Psoas muscle (tissue), 8 donors: ENCODE results near the gene ITGB4. TPM values are rescaled to one million over a fixed set of nuclear protein-coding genes. Genes with fewer than 3 reads are reported as not detected.

Experiments used
- ATAC-seq, 4 donors: fragments of 200-7000 bp; cut with Tn5 transposase; one replicate each; pipeline ENCODE4 v1.9.1; 2020; ENCODE audit warnings: moderate library complexity in 3 of 4, mild to moderate bottlenecking in 2 of 4
- DNase-seq, 2 donors: peaks; one replicate each; pipeline ENCODE4 v3.0.0-alpha.2; 2020
- H3K27ac ChIP-seq: fragments of 200-600 bp; one replicate; pipeline ENCODE4 v1.8.0; 2022
- H3K27me3 ChIP-seq, 3 donors: fragments of 200-600 bp in 1 of 3; one replicate each; pipeline versions ENCODE4 v1.6.1 to v1.8.0; 2013 to 2022; ENCODE audit warnings: low read length in 2 of 3, mild to moderate bottlenecking in 2 of 3, moderate library complexity in 1 of 3; ENCODE audit not compliant: insufficient read depth in 3 of 3
- H3K36me3 ChIP-seq, 2 donors: fragments of 200-600 bp in 1 of 2; one replicate each; pipeline versions ENCODE4 v1.6.1 to v1.8.0; 2013 to 2022; ENCODE audit warnings: low read depth in 1 of 2, mild to moderate bottlenecking in 1 of 2, moderate library complexity in 1 of 2; ENCODE audit not compliant: insufficient read depth in 1 of 2
- H3K4me1 ChIP-seq: fragments of 200-600 bp; one replicate; pipeline ENCODE4 v1.8.0; 2022
- H3K4me3 ChIP-seq: fragments of 200-600 bp; one replicate; pipeline ENCODE4 v1.8.0; 2022; ENCODE audit warnings: mild to moderate bottlenecking
- H3K9me3 ChIP-seq: fragments of 200-600 bp; one replicate; pipeline ENCODE4 v1.8.0; 2022
- CTCF ChIP-seq: fragments of 200-600 bp; IDR thresholded peaks from one replicate; pipeline ENCODE4 v1.8.0; 2022; ENCODE audit warnings: antibody characterized with exemption
- WGBS, 3 donors: extraction: QIAGEN DNeasy Blood & Tissue Kit; methylation state at CpG; one replicate each; pipeline versions ENCODE4 v1.1.6 to v1.1.7; 2013; 5-methylcytosine and 5-hydroxymethylcytosine counted together
- intact Hi-C, 2 donors: fragments of 100-400 bp; cut with DNase I; formaldehyde crosslinking; loops; one replicate each; pipeline versions ENCODE4 v1.11.0 to v1.14.2; 2022
- polyA plus RNA-seq, 3 donors: library from polyadenylated mRNA; stranded (reverse); fragments of 200-250 nt; gene quantifications; one replicate each; pipeline ENCODE4 v1.2.3, GENCODE V29; 2013
- total RNA-seq, 4 donors: library from RNA; stranded (reverse); fragmentation: NEBNext Ultra II Directional in 2 of 4; extraction: Animal tissue kit (Norgen Biotek cat#: 25700) in 2 of 4; gene quantifications; one replicate each; pipeline versions ENCODE4 v1.2.1 to v1.2.4, GENCODE V29; 2021 to 2023
- donor health status: healthy with polysubstance abuse.
- donor health status: DM: no; HTN: no; CAD: no; lungs with moderate emphysema.
- donor health status: Bipolar disorder and iron deficiency.
- donor health status: healthy.
- donor health status: DM: yes; HTN: yes; CAD: no.
- donor health status: DM: no; HTN: no; CAD: no.
- donor health status: DM: no; HTN: no; CAD: no.
- donor health status: DM: yes; HTN: yes; CAD: no.

The ITGB4 gene
- total and polyA plus RNA-seq, 7 donors = 1.3 to 5.7 (median 2.1) TPM

GRCh38 chr17:75742337-75742736, 21.1 kb downstream of the ITGB4 start:
- ATAC-seq (no peak), DNase-seq (no peak)
- no peaks in the 10 kb centered on the region for H3K27me3 ChIP-seq
- no peak overlapping the region for H3K27ac ChIP-seq
- no peak overlapping the region for H3K4me3 ChIP-seq
- 68 to 79% (median 72%) methylated on average over 17 to 25 of the region's 25 CpGs for WGBS, 3 donors
- H3K4me1 ChIP-seq = peaks cover under 1% of the 10 kb centered on the region
- H3K36me3 ChIP-seq = no peaks in the 10 kb centered on the region
- intact Hi-C loops = no loop called here
- no peak for TF ChIP-seq CTCF
- H3K9me3 ChIP-seq = no peaks in the 10 kb centered on the region

GRCh38 chr17:75743625-75744206, 22.5 kb downstream of the ITGB4 start:
- no peak for TF ChIP-seq CTCF
- no peaks in the 10 kb centered on the region for H3K27me3 ChIP-seq
- no peak for ATAC-seq
- WGBS, 3 donors = 80 to 86% (median 85%) methylated on average over 18 to 25 of the region's 25 CpGs
- peaks cover 5% of the 10 kb centered on the region for H3K4me1 ChIP-seq
- H3K9me3 ChIP-seq = no peaks in the 10 kb centered on the region
- no peak for DNase-seq
- intact Hi-C loops = no loop called here
- H3K27ac ChIP-seq = no peak overlapping the region
- H3K4me3 ChIP-seq = no peak overlapping the region
- no peaks in the 10 kb centered on the region for H3K36me3 ChIP-seq

GRCh38 chr17:75748706-75749105, 27.4 kb downstream of the ITGB4 start:
- no peak for ATAC-seq
- no peak for TF ChIP-seq CTCF
- no peaks in the 10 kb centered on the region for H3K27me3 ChIP-seq
- no peak overlapping the region for H3K4me3 ChIP-seq
- WGBS, 3 donors = 76 to 83% (median 81%) methylated on average over 9 of the region's 9 CpGs
- no peak overlapping the region for H3K27ac ChIP-seq
- intact Hi-C loops = loop anchor here (2.0 to 5.0 kb wide), 2 partner anchors 74 to 76 kb away; no protein-coding TSS in a partner anchor
- no peaks in the 10 kb centered on the region for H3K36me3 ChIP-seq
- H3K9me3 ChIP-seq = no peaks in the 10 kb centered on the region
- H3K4me1 ChIP-seq = peaks cover 8% of the 10 kb centered on the region
- DNase-seq = no peak

GRCh38 chr17:75749545-75750389, 28.5 kb downstream of the ITGB4 start:
- no peaks in the 10 kb centered on the region for H3K27me3 ChIP-seq
- H3K4me3 ChIP-seq = no peak overlapping the region
- TF ChIP-seq CTCF = peak; percentile 97
- no peaks in the 10 kb centered on the region for H3K9me3 ChIP-seq
- DNase-seq = peak; percentile 90 to 95
- no peaks in the 10 kb centered on the region for H3K36me3 ChIP-seq
- peak; percentile 74 to 84 (median 76) for ATAC-seq
- intact Hi-C loops = loop anchor here (2.0 to 5.0 kb wide), 3 partner anchors 75 to 117 kb away; partner anchors contain the start of gene SMIM5 (in 2 of the 2)
- 10 to 16% (median 12%) methylated on average over 20 of the region's 20 CpGs for WGBS, 3 donors
- no peak overlapping the region for H3K27ac ChIP-seq
- H3K4me1 ChIP-seq = peaks cover 13% of the 10 kb centered on the region
